H1 (cell line): ENCODE data around the gene FOXL1. TPM values are rescaled to one million over a fixed set of nuclear protein-coding genes. Genes with fewer than 3 reads are reported as not detected.

Experiments used
- CTCF ChIA-PET: fragments of 300-600 bp; sonication (Branson Sonifier 250); formaldehyde crosslinking; loops from one replicate; lab custom pipeline; 2021; ENCODE audit not compliant: partially characterized antibody; lab: Charles Lee
- POLR2A ChIA-PET: fragments of 300-600 bp; sonication (Branson Sonifier 250); formaldehyde crosslinking; loops from one replicate; lab custom pipeline; 2021; ENCODE audit warnings: inconsistent platforms; ENCODE audit not compliant: partially characterized antibody; lab: Charles Lee
- DNase-seq, 2 experiments: peaks; one replicate each; pipeline versions ENCODE4 v3.0.0 to v3.0.0-alpha.2; 2010 to 2022; ENCODE audit warnings: low spot score in 2 of 2, low read depth in 1 of 2, mixed read lengths in 1 of 2
- FAIRE-seq: peaks from 2 replicates; lab custom pipeline; 2011; peaks lifted over from hg19 to GRCh38; lab: Jason Lieb, UNC
- H2AFZ ChIP-seq: 2 replicates; pipeline ENCODE4 v1.8.1; 2012; ENCODE audit warnings: low read length, inconsistent platforms
- H2AK5ac ChIP-seq: 2 replicates; pipeline ENCODE4 v1.6.1; 2013; ENCODE audit warnings: low read depth, low read length
- H2BK120ac ChIP-seq: replicated peaks from 2 replicates; pipeline ENCODE3; 2013; ENCODE audit warnings: low read depth, low read length, inconsistent platforms
- H2BK12ac ChIP-seq: 2 replicates; pipeline ENCODE4 v1.6.1; 2013; ENCODE audit warnings: low read depth, low read length
- H2BK15ac ChIP-seq: 2 replicates; pipeline ENCODE4 v1.6.1; 2013; ENCODE audit warnings: low read length
- H2BK20ac ChIP-seq: 2 replicates; pipeline ENCODE4 v1.6.1; 2013; ENCODE audit warnings: low read length
- H2BK5ac ChIP-seq: 2 replicates; pipeline ENCODE4 v1.6.1; 2013; ENCODE audit warnings: low read depth, low read length
- H3K14ac ChIP-seq: 2 replicates; pipeline ENCODE4 v1.6.1; 2013; ENCODE audit warnings: inconsistent platforms; ENCODE audit not compliant: insufficient read length
- H3K18ac ChIP-seq: 2 replicates; pipeline ENCODE4 v1.6.1; 2013; ENCODE audit warnings: low read length; ENCODE audit errors: extremely low read depth
- H3K23ac ChIP-seq: 2 replicates; pipeline ENCODE4 v1.6.1; 2013; ENCODE audit warnings: inconsistent platforms; ENCODE audit not compliant: insufficient read length
- H3K23me2 ChIP-seq: 2 replicates; pipeline ENCODE4 v1.6.1; 2013; ENCODE audit warnings: low read depth, low read length
- H3K27ac ChIP-seq: 2 replicates; pipeline ENCODE4 v1.6.1; 2011; ENCODE audit warnings: low read depth, low read length, inconsistent platforms
- H3K27me3 ChIP-seq, 4 experiments: replicated peaks in 1 of 4; 1 replicate in 1 of 4; 2 replicates in 3 of 4; pipeline versions ENCODE4 v1.6.1 to v1.8.1; 2011 to 2013; ENCODE audit warnings: low read length in 3 of 4, mild to moderate bottlenecking in 3 of 4, inconsistent platforms in 2 of 4, mixed read lengths in 2 of 4, moderate library complexity in 1 of 4; ENCODE audit not compliant: control insufficient read depth in 3 of 4, insufficient read depth in 3 of 4; ENCODE audit errors: extremely low read depth in 1 of 4
- H3K36me3 ChIP-seq, 4 experiments: 2 replicates each; pipeline versions ENCODE4 v1.6.1 to v1.8.1; 2011 to 2013; ENCODE audit warnings: mild to moderate bottlenecking in 4 of 4, low read length in 3 of 4, moderate library complexity in 2 of 4, control low read depth in 1 of 4, inconsistent platforms in 1 of 4; ENCODE audit not compliant: insufficient read depth in 4 of 4, control insufficient read depth in 2 of 4
- H3K4ac ChIP-seq: replicated peaks from 2 replicates; pipeline ENCODE3; 2013; ENCODE audit warnings: low read length, low read depth, mixed read lengths, inconsistent platforms; ENCODE audit not compliant: insufficient read length
- H3K4me1 ChIP-seq, 4 experiments: replicated peaks in 1 of 4; 1 replicate in 1 of 4; 2 replicates in 3 of 4; pipeline versions ENCODE4 v1.6.1 to v1.8.1; 2011 to 2013; ENCODE audit warnings: low read length in 3 of 4, inconsistent platforms in 2 of 4, mixed read lengths in 1 of 4; ENCODE audit not compliant: insufficient read depth in 4 of 4, control insufficient read depth in 3 of 4
- H3K4me2 ChIP-seq, 2 experiments: 2 replicates each; pipeline versions ENCODE4 v1.6.1 to v1.8.1; 2011 to 2013; ENCODE audit warnings: low read depth in 2 of 2, low read length in 2 of 2, control low read depth in 1 of 2, inconsistent platforms in 1 of 2, mild to moderate bottlenecking in 1 of 2; ENCODE audit not compliant: insufficient read depth in 1 of 2
- H3K4me3 ChIP-seq, 4 experiments: fragments of 200-600, 300-600 bp in 1 of 4; sonication (generic), shearing (Covaris generic), sonication (Bioruptor Twin) in 1 of 4; 2 replicates each; pipeline versions ENCODE4 v1.5.1 to v1.8.1; 2011 to 2016; ENCODE audit warnings: low read length in 4 of 4, low read depth in 3 of 4, control low read depth in 2 of 4, inconsistent platforms in 2 of 4, mild to moderate bottlenecking in 2 of 4, mixed read lengths in 1 of 4, moderate library complexity in 1 of 4; ENCODE audit not compliant: insufficient read depth in 2 of 4; ENCODE audit errors: extremely low read depth in 1 of 4
- H3K56ac ChIP-seq: replicated peaks from 2 replicates; pipeline ENCODE3; 2013; ENCODE audit warnings: low read depth, mild to moderate bottlenecking, mixed read lengths, low read length, inconsistent platforms; ENCODE audit not compliant: insufficient read length
- H3K79me1 ChIP-seq: 2 replicates; pipeline ENCODE4 v1.6.1; 2013; ENCODE audit warnings: low read depth, low read length, control low read depth
- H3K79me2 ChIP-seq, 2 experiments: 2 replicates each; pipeline versions ENCODE4 v1.6.1 to v1.8.1; 2012 to 2013; ENCODE audit warnings: low read length in 2 of 2, mild to moderate bottlenecking in 2 of 2, inconsistent platforms in 1 of 2; ENCODE audit not compliant: insufficient read depth in 2 of 2, control insufficient read depth in 1 of 2
- H3K9ac ChIP-seq, 4 experiments: replicated peaks in 1 of 4; 1 replicate in 1 of 4; 2 replicates in 3 of 4; pipeline versions ENCODE4 v1.6.1 to v1.8.1; 2011 to 2013; ENCODE audit warnings: low read depth in 3 of 4, low read length in 3 of 4, control low read depth in 2 of 4, mild to moderate bottlenecking in 2 of 4, moderate library complexity in 2 of 4, inconsistent platforms in 1 of 4; ENCODE audit errors: extremely low read depth in 1 of 4
- H3K9me3 ChIP-seq, 2 experiments: 2 replicates each; pipeline versions ENCODE4 v1.6.1 to v1.8.1; 2012 to 2013; ENCODE audit warnings: mild to moderate bottlenecking in 2 of 2, moderate library complexity in 2 of 2, control low read depth in 1 of 2, inconsistent platforms in 1 of 2, low read depth in 1 of 2, low read length in 1 of 2, mixed read lengths in 1 of 2; ENCODE audit not compliant: insufficient read depth in 2 of 2
- H4K20me1 ChIP-seq, 2 experiments: replicated peaks in 1 of 2; 2 replicates each; pipeline versions ENCODE3 to v1.8.1; 2011 to 2013; ENCODE audit warnings: inconsistent platforms in 2 of 2, low read length in 2 of 2, mild to moderate bottlenecking in 1 of 2; ENCODE audit not compliant: insufficient read depth in 2 of 2, control insufficient read depth in 1 of 2
- H4K5ac ChIP-seq: 2 replicates; pipeline ENCODE4 v1.6.1; 2013; ENCODE audit warnings: low read length, low read depth, mixed read lengths, inconsistent platforms; ENCODE audit not compliant: insufficient read length
- H4K8ac ChIP-seq: 2 replicates; pipeline ENCODE4 v1.8.0; 2013; ENCODE audit warnings: mild to moderate bottlenecking, moderate library complexity, low read length, inconsistent platforms; ENCODE audit not compliant: insufficient read depth; ENCODE audit errors: extremely low read depth
- H4K91ac ChIP-seq: replicated peaks from 2 replicates; pipeline ENCODE3; 2013; ENCODE audit warnings: low read length, mixed read lengths, inconsistent platforms; ENCODE audit not compliant: insufficient read length
- BCL11A ChIP-seq, 2 experiments: IDR thresholded peaks; one replicate each; pipeline ENCODE4 v1.6.1; 2011; ENCODE audit warnings: low read depth in 2 of 2, low read length in 2 of 2, mild to moderate bottlenecking in 2 of 2
- BRCA1 ChIP-seq: IDR thresholded peaks from 2 replicates; pipeline ENCODE4 v1.6.1; 2012; ENCODE audit warnings: low read depth, low read length, improper control_type of control experiment
- CBX8 ChIP-seq: fragments of 300-800, 300-1000 bp; sonication (generic); IDR thresholded peaks from 2 replicates; pipeline ENCODE4 v1.7.1; 2016; ENCODE audit warnings: low read depth, low read length, borderline replicate concordance
- CHD2 ChIP-seq: IDR thresholded peaks from 2 replicates; pipeline ENCODE4 v1.6.1; 2012; ENCODE audit warnings: low read length, improper control_type of control experiment
- JUN ChIP-seq: IDR thresholded peaks from 2 replicates; pipeline ENCODE4 v1.6.1; 2011; ENCODE audit warnings: low read depth, mild to moderate bottlenecking, improper control_type of control experiment, low read length
- POLR2AphosphoS5 ChIP-seq: IDR thresholded peaks from 2 replicates; pipeline ENCODE4 v1.6.1; 2011; ENCODE audit warnings: low read depth, low read length
- POU5F1 ChIP-seq: IDR thresholded peaks from 2 replicates; pipeline ENCODE4 v1.6.1; 2011; ENCODE audit warnings: low read depth, mild to moderate bottlenecking, low read length, moderate library complexity
- RFX5 ChIP-seq: IDR thresholded peaks from 2 replicates; pipeline ENCODE4 v1.6.1; 2011; ENCODE audit warnings: low read depth, low read length, improper control_type of control experiment, borderline replicate concordance
- RNF2 ChIP-seq: fragments of 200-900, 300-1000 bp; sonication (generic); IDR thresholded peaks from 2 replicates; pipeline ENCODE4 v1.7.1; 2016; ENCODE audit warnings: borderline replicate concordance, low read depth, mild to moderate bottlenecking, antibody characterized with exemption, low read length; ENCODE audit not compliant: poor library complexity, severe bottlenecking; ENCODE audit errors: missing control alignments
- SAP30 ChIP-seq: fragments of 300-600 bp; sonication (generic); IDR thresholded peaks from 2 replicates; pipeline ENCODE4 v1.7.1; 2012; ENCODE audit warnings: low read length, moderate library complexity, mild to moderate bottlenecking, inconsistent platforms; ENCODE audit not compliant: insufficient read depth, insufficient replicate concordance
- SRF ChIP-seq: IDR thresholded peaks from 2 replicates; pipeline ENCODE4 v1.6.1; 2011; ENCODE audit warnings: mild to moderate bottlenecking, low read depth, low read length, moderate library complexity
- SUZ12 ChIP-seq: fragments of 200-600 bp; sonication (generic); IDR thresholded peaks from 2 replicates; pipeline ENCODE4 v1.6.1; 2012; ENCODE audit warnings: mild to moderate bottlenecking, inconsistent platforms, low read length, moderate library complexity, mixed read lengths
- TEAD4 ChIP-seq: IDR thresholded peaks from 2 replicates; pipeline ENCODE4 v1.6.1; 2012; ENCODE audit warnings: low read depth, low read length, inconsistent platforms, mixed read lengths
- YY1 ChIP-seq: IDR thresholded peaks from 2 replicates; pipeline ENCODE4 v1.6.1; 2011; ENCODE audit warnings: low read depth, mild to moderate bottlenecking, low read length
- WGBS, 2 experiments: shearing (Covaris generic) in 1 of 2; methylation state at CpG; one replicate each; pipeline versions ENCODE4 v1.1.6 to v1.1.7; 2013 to 2015; ENCODE audit warnings: low lambda C conversion rate in 2 of 2, mixed read lengths in 2 of 2, inconsistent platforms in 1 of 2, low coverage in 1 of 2, missing lambda C conversion rate in 1 of 2; ENCODE audit not compliant: insufficient replicate concordance in 2 of 2, insufficient coverage in 1 of 2, insufficient read length in 1 of 2; ENCODE audit errors: extremely low coverage in 1 of 2, missing lambda C conversion rate in 1 of 2; 5-methylcytosine and 5-hydroxymethylcytosine counted together
- polyA plus RNA-seq, 7 experiments: library from polyadenylated mRNA; depleted of rRNA in 3 of 7; stranded (reverse) in 5 of 7; unstranded in 2 of 7; fragments of >200 nt in 5 of 7; fragments of 200-250 nt in 2 of 7; gene quantifications; 1 replicate in 5 of 7; 2 replicates in 1 of 7; 4 replicates in 1 of 7; pipeline versions ENCODE4 v1.2.1 to v1.2.3, GENCODE V29; 2011 to 2013; ENCODE audit warnings: missing spikeins in 2 of 7, mixed read lengths in 2 of 7
- total RNA-seq: library from RNA; stranded (reverse); fragmentation: NEBNext Ultra II Directional; extraction: Animal tissue kit (Norgen Biotek cat#: 25700); gene quantifications from 2 replicates; pipeline ENCODE4 v1.2.1, GENCODE V29; 2021

Gene FOXL1
- total and polyA plus RNA-seq, 2 of the 8 experiments (the other 6 are each of a cell fraction or from before 2014, with no cell fraction given), result 0.03 TPM; not detected in 1

- no peak overlapping the region for H2BK20ac ChIP-seq
- H3K79me2 ChIP-seq, result no peaks in the 10 kb centered on the region
- H3K36me3 ChIP-seq, result no peaks in the 10 kb centered on the region
- H2BK5ac ChIP-seq, result no peak overlapping the region
- no peak overlapping the region for H2BK15ac ChIP-seq
- no peak overlapping the region for H3K27ac ChIP-seq
- ChIA-PET POLR2A (no interaction called here), CTCF (no interaction called here)
- H4K20me1 ChIP-seq, result no peaks in the 10 kb centered on the region
- H3K56ac ChIP-seq, result no peak overlapping the region
- FAIRE-seq (no peak), DNase-seq (no peak)
- H2BK120ac ChIP-seq, result no peak overlapping the region
- no peak overlapping the region for H2AFZ ChIP-seq
- 83% methylated on average over 7 of the region's 7 CpGs; no CpG with 5 or more reads in 1 of the 2 experiments for WGBS, 2 experiments
- H2BK12ac ChIP-seq, result no peak overlapping the region
- peaks cover 0 to 5% (median 0%) of the 10 kb centered on the region in 4 experiments; a peak in 1 of 7 replicates for H3K4me1 ChIP-seq
- no peak overlapping the region for H2AK5ac ChIP-seq
- no peak overlapping the region for H3K14ac ChIP-seq
- no peak overlapping the region for H3K18ac ChIP-seq
- no peak overlapping the region for H3K23ac ChIP-seq
- H4K91ac ChIP-seq, result no peak overlapping the region
- H3K79me1 ChIP-seq, result no peaks in the 10 kb centered on the region
- H3K4me2 ChIP-seq, result no peak overlapping the region
- H3K4me3 ChIP-seq, result no peak overlapping the region
- no peak overlapping the region for H4K8ac ChIP-seq
- no peak overlapping the region for H3K4ac ChIP-seq
- no peaks in the 10 kb centered on the region for H3K9me3 ChIP-seq
- no peak overlapping the region for H4K5ac ChIP-seq
- no peaks in the 10 kb centered on the region for H3K27me3 ChIP-seq
- H3K9ac ChIP-seq, result no peak overlapping the region
- no peaks in the 10 kb centered on the region for H3K23me2 ChIP-seq
- no peak for TF ChIP-seq JUN
- no peak for TF ChIP-seq BCL11A (IDR thresholded peaks at IDR 0.05; ENCODE audit: low read depth in 2 of 2, low read length in 2 of 2)
- no peak for TF ChIP-seq TEAD4
- TF ChIP-seq CBX8, result no peak
- TF ChIP-seq SRF, result no peak
- TF ChIP-seq SUZ12, result no peak
- TF ChIP-seq BRCA1, result no peak
- TF ChIP-seq SAP30, result no peak
- no peak for TF ChIP-seq YY1
- TF ChIP-seq RFX5, result no peak
- no peak for TF ChIP-seq CHD2
- no peak for TF ChIP-seq POU5F1
- no peak for TF ChIP-seq RNF2
- TF ChIP-seq POLR2AphosphoS5, result no peak
These were observed 33.1 kb downstream of the FOXL1 start for GRCh38 chr16:86611525-86611855.
